Spleen (tissue), 7 donors: ENCODE results near the gene SV2B.

Experiments used
- CTCF ChIP-seq, 11 experiments: fragments of 200-600 bp in 7 of 11; fragments of 450-650 bp in 4 of 11; sonication (generic) in 4 of 11; IDR thresholded peaks in 8 of 11; conservative IDR thresholded peaks in 3 of 11; 1 replicate in 7 of 11; 2 replicates in 4 of 11; pipeline versions ENCODE4 v1.4.0 to v1.8.0; 2016 to 2021; ENCODE audit warnings: antibody characterized with exemption in 11 of 11, inconsistent platforms in 4 of 11, mild to moderate bottlenecking in 1 of 11
- POLR2A ChIP-seq, 3 donors: fragments of 450-650 bp; IDR thresholded peaks; one replicate each; pipeline ENCODE4 v1.5.1; 2017; ENCODE audit warnings: antibody characterized with exemption in 3 of 3, mild to moderate bottlenecking in 1 of 3
- POLR2AphosphoS5 ChIP-seq, 3 donors: sonication (generic); formaldehyde crosslinking; IDR thresholded peaks; one replicate each; pipeline ENCODE4 v1.5.1; 2017; ENCODE audit warnings: antibody characterized with exemption in 3 of 3
- donor health status: DM: no; HTN: no; CAD: no; lungs with moderate emphysema.
- donor health status: DM: no; HTN: no; CAD: no.
- donor health status: DM: no; HTN: no; CAD: no.

GRCh38 chr15:91186904-91187656 is 87.0 kb downstream of the SV2B start:
- no peak for TF ChIP-seq POLR2AphosphoS5 (IDR thresholded peaks at IDR 0.05)
- TF ChIP-seq CTCF (IDR thresholded peaks at IDR 0.05 in 8 of 11, conservative IDR thresholded peaks at IDR 0.05 in 3 of 11): no peak
- TF ChIP-seq POLR2A (IDR thresholded peaks at IDR 0.05): no peak
